ENCODE results near the gene RRAGD. TPM values are rescaled to one million over a fixed set of nuclear protein-coding genes. Genes with fewer than 3 reads are reported as not detected.

The RRAGD gene
- total RNA-seq, 1 donor from 2014 or later, result 4.5 TPM

GRCh38 chr6:89388846-89389245 lies 23.2 kb downstream of the RRAGD start:
- Mint-ChIP-seq H3K27ac (ENCODE audit: unreplicated experiment) (no peak overlapping the region), H3K27me3 (ENCODE audit: unreplicated experiment) (peaks cover 18% of the 10 kb centered on the region), H3K4me3 (ENCODE audit: unreplicated experiment) (no peak overlapping the region), H3K4me1 (ENCODE audit: unreplicated experiment) (no peaks in the 10 kb centered on the region), H3K9me3 (ENCODE audit: unreplicated experiment) (peaks cover 5% of the 10 kb centered on the region), H3K36me3 (ENCODE audit: unreplicated experiment) (no peaks in the 10 kb centered on the region)
- no peak for TF ChIP-seq CTCF (IDR thresholded peaks at IDR 0.05)
- no peak for DNase-seq (ENCODE audit: extremely low spot score, unreplicated experiment)

GRCh38 chr6:89387516-89388201 lies 24.4 kb downstream of the RRAGD start:
- DNase-seq (ENCODE audit: extremely low spot score, unreplicated experiment), result no peak
- no peak overlapping the region for H3K4me3 Mint-ChIP-seq (ENCODE audit: unreplicated experiment)
- no peaks in the 10 kb centered on the region for H3K36me3 Mint-ChIP-seq (ENCODE audit: unreplicated experiment)
- no peaks in the 10 kb centered on the region for H3K9me3 Mint-ChIP-seq (ENCODE audit: unreplicated experiment)
- no peak for TF ChIP-seq CTCF (IDR thresholded peaks at IDR 0.05)
- no peaks in the 10 kb centered on the region for H3K4me1 Mint-ChIP-seq (ENCODE audit: unreplicated experiment)
- H3K27me3 Mint-ChIP-seq (ENCODE audit: unreplicated experiment), result peaks cover 11% of the 10 kb centered on the region
- no peak overlapping the region for H3K27ac Mint-ChIP-seq (ENCODE audit: unreplicated experiment)

DNA sequence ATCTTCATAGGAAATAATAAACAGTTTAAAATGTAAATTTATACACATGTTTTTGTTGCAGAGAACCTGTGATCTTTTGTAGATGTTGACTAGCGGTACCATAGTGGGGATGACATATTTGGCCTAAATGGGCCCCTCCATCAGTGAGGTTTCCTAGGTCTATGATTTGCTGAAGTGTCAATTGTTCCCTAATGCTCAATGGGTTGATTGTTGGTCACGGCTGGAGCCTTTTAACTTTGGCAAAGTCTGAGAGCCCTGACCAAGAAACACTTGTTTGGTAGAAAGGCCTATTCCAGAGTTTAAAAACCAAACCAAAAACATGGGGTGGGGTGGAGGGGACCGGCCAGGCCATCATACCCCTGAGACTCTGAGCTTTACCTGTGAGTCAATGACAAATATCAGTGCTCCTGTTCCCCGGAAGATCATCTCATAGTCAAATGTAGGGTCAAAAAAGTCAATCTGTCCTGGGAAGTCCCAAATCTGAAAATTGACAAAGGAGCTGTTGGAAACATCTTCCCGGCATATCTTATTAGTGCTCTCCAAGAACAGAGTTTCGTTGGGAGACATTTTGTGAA lies 25.1 kb downstream of the RRAGD start:
- no peaks in the 10 kb centered on the region for H3K4me1 Mint-ChIP-seq (ENCODE audit: unreplicated experiment)
- H3K9me3 Mint-ChIP-seq (ENCODE audit: unreplicated experiment), result no peaks in the 10 kb centered on the region
- no peaks in the 10 kb centered on the region for H3K36me3 Mint-ChIP-seq (ENCODE audit: unreplicated experiment)
- H3K4me3 Mint-ChIP-seq (ENCODE audit: unreplicated experiment), result no peak overlapping the region
- TF ChIP-seq CTCF (IDR thresholded peaks at IDR 0.05), result no peak
- no peak for DNase-seq (ENCODE audit: extremely low spot score, unreplicated experiment)
- peaks cover 11% of the 10 kb centered on the region for H3K27me3 Mint-ChIP-seq (ENCODE audit: unreplicated experiment)
- no peak overlapping the region for H3K27ac Mint-ChIP-seq (ENCODE audit: unreplicated experiment)

DNA sequence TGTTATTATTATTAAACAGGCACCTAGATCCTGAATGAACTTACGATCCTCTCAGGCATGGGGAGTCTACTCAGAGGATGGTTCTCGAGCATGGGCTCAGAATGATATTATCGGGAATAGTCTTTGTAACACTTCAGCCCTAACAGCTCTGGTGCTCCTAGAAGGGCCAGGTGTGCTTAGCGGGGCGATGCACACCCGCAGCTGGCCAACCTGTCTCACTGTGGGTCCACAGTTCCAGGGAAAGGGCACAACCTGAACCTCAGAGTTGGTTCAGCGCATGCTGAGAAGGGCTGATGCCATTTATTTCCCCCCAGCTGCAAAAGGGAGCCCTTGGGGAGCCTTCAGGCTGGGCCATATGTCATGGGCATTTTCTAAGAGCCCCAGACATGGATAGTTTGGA lies 26.2 kb downstream of the RRAGD start:
- Mint-ChIP-seq H3K27me3 (ENCODE audit: unreplicated experiment) (peaks cover 11% of the 10 kb centered on the region), H3K4me1 (ENCODE audit: unreplicated experiment) (no peaks in the 10 kb centered on the region), H3K36me3 (ENCODE audit: unreplicated experiment) (no peaks in the 10 kb centered on the region), H3K4me3 (ENCODE audit: unreplicated experiment) (no peak overlapping the region), H3K27ac (ENCODE audit: unreplicated experiment) (no peak overlapping the region), H3K9me3 (ENCODE audit: unreplicated experiment) (no peaks in the 10 kb centered on the region)
- DNase-seq (ENCODE audit: extremely low spot score, unreplicated experiment), result no peak
- no peak for TF ChIP-seq CTCF (IDR thresholded peaks at IDR 0.05)

- H3K27me3 Mint-ChIP-seq (ENCODE audit: unreplicated experiment), result peaks cover 8% of the 10 kb centered on the region
- DNase-seq (ENCODE audit: extremely low spot score, unreplicated experiment), result no peak
- no peaks in the 10 kb centered on the region for H3K9me3 Mint-ChIP-seq (ENCODE audit: unreplicated experiment)
- no peak overlapping the region for H3K27ac Mint-ChIP-seq (ENCODE audit: unreplicated experiment)
- H3K4me3 Mint-ChIP-seq (ENCODE audit: unreplicated experiment), result no peak overlapping the region
- no peaks in the 10 kb centered on the region for H3K4me1 Mint-ChIP-seq (ENCODE audit: unreplicated experiment)
- H3K36me3 Mint-ChIP-seq (ENCODE audit: unreplicated experiment), result no peaks in the 10 kb centered on the region
- TF ChIP-seq CTCF (IDR thresholded peaks at IDR 0.05), result no peak
Measured at GRCh38 chr6:89385156-89385667, 26.9 kb downstream of the RRAGD start.
